Bronchial epithelial cell (primary cell): ENCODE results near the gene P3H2. TPM values are rescaled to one million over a fixed set of nuclear protein-coding genes. Genes with fewer than 3 reads are reported as not detected.

Source experiments
- DNase-seq: peaks from one replicate; pipeline ENCODE4 v3.0.0-alpha.2; 2010; ENCODE audit warnings: low read depth
- FAIRE-seq: peaks from 2 replicates; lab custom pipeline; 2011; peaks lifted over from hg19 to GRCh38; lab: Jason Lieb, UNC
- H3K27me3 ChIP-seq: 2 replicates; pipeline ENCODE4 v1.5.1; 2011; ENCODE audit warnings: low read length; ENCODE audit not compliant: control insufficient read depth, insufficient read depth
- H3K36me3 ChIP-seq: 2 replicates; pipeline ENCODE4 v1.5.1; 2011; ENCODE audit warnings: low read length; ENCODE audit not compliant: control insufficient read depth, insufficient read depth
- H3K4me3 ChIP-seq: 2 replicates; pipeline ENCODE4 v1.5.1; 2011; ENCODE audit warnings: mild to moderate bottlenecking, low read depth, low read length, control low read depth
- total RNA-seq: library from RNA; depleted of rRNA; stranded (reverse); fragments of >200 nt; gene quantifications from 2 replicates; pipeline ENCODE4 v1.2.1, GENCODE V29; 2014
- TF ChIP-seq, protein P1 (sequence below): IDR thresholded peaks from 2 replicates; pipeline ENCODE4 v1.5.1; 2011; ENCODE audit warnings: mild to moderate bottlenecking, moderate library complexity, low read length, control low read depth, inconsistent platforms; ENCODE audit not compliant: insufficient read depth, severe bottlenecking

Gene P3H2
- total RNA-seq, 1 donor from 2014 or later, result 7.6 TPM

DNA sequence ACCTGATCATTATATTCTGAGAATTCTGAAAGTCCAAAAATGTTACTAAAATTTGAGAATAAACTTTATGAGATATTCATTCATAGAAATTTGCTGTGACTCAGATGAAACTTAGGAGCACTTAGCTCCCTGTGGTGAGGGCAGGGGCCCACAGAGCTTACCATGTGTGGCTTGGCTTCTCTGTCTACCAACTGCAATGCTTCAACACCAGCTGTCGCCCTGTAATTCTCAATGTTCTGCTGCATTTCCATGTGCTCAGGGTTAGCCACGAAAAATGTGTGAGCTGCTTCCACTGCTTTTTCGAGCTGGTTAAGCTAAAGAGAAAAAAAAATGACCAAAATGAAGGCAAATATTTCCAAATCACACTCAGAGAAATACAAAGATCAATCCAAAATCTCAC, 125.6 kb downstream of the P3H2 start:
- no peak for FAIRE-seq
- TF ChIP-seq, protein P1, sequence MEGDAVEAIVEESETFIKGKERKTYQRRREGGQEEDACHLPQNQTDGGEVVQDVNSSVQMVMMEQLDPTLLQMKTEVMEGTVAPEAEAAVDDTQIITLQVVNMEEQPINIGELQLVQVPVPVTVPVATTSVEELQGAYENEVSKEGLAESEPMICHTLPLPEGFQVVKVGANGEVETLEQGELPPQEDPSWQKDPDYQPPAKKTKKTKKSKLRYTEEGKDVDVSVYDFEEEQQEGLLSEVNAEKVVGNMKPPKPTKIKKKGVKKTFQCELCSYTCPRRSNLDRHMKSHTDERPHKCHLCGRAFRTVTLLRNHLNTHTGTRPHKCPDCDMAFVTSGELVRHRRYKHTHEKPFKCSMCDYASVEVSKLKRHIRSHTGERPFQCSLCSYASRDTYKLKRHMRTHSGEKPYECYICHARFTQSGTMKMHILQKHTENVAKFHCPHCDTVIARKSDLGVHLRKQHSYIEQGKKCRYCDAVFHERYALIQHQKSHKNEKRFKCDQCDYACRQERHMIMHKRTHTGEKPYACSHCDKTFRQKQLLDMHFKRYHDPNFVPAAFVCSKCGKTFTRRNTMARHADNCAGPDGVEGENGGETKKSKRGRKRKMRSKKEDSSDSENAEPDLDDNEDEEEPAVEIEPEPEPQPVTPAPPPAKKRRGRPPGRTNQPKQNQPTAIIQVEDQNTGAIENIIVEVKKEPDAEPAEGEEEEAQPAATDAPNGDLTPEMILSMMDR, result no peak

DNA sequence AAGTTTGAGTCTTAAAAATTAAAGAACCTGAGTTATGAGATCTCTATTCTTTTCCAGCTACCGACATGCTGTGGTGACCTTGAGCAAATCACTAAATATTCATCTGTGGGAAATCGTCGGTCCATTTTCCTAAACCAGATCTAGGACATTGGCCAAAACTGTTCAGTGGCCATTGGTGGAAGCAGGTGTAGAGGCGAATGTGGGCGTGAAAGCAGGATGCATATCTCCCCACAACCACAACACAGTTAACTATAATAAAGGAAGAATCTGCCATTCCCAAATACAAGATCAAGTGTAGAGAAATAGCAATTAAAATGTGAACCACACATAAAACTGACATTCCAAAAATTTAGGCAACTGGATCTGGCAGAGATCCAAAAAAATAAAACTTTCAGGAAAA, 129.9 kb downstream of the P3H2 start:
- Histone ChIP-seq H3K4me3 (no peak overlapping the region), H3K36me3 (no peaks in the 10 kb centered on the region), H3K27me3 (no peaks in the 10 kb centered on the region)
- TF ChIP-seq, protein P1, result no peak
- DNase-seq (no peak), FAIRE-seq (no peak)

More for the DNA sequence above, 125.6 kb downstream of the P3H2 start:
- Histone ChIP-seq H3K27me3 (no peaks in the 10 kb centered on the region), H3K36me3 (no peaks in the 10 kb centered on the region), H3K4me3 (no peak overlapping the region)
- no peak for DNase-seq

GRCh38 chr3:189988854-189989253, 131.8 kb downstream of the P3H2 start:
- no peak for DNase-seq
- Histone ChIP-seq H3K36me3 (no peaks in the 10 kb centered on the region), H3K4me3 (no peak overlapping the region), H3K27me3 (no peaks in the 10 kb centered on the region)
- TF ChIP-seq, protein P1, result no peak
- no peak for FAIRE-seq

GRCh38 chr3:189988322-189988721, 132.4 kb downstream of the P3H2 start:
- TF ChIP-seq, protein P1, result no peak
- DNase-seq (no peak), FAIRE-seq (no peak)
- no peak overlapping the region for H3K4me3 ChIP-seq
- H3K36me3 ChIP-seq, result no peaks in the 10 kb centered on the region
- H3K27me3 ChIP-seq, result no peaks in the 10 kb centered on the region

- TF ChIP-seq, protein P1, result no peak
- FAIRE-seq (no peak), DNase-seq (no peak)
- Histone ChIP-seq H3K4me3 (no peak overlapping the region), H3K36me3 (no peaks in the 10 kb centered on the region), H3K27me3 (no peaks in the 10 kb centered on the region)
Observed at GRCh38 chr3:189985948-189986347, 134.7 kb downstream of the P3H2 start.

- DNase-seq (no peak), FAIRE-seq (no peak)
- Histone ChIP-seq H3K36me3 (no peaks in the 10 kb centered on the region), H3K4me3 (no peak overlapping the region), H3K27me3 (no peaks in the 10 kb centered on the region)
- TF ChIP-seq, protein P1, result no peak
Observed at GRCh38 chr3:189983612-189984011, 137.1 kb downstream of the P3H2 start.
